MM.1S (cell line): ENCODE results near the gene R3HDML.

Experiments used
- DNase-seq: peaks from one replicate; pipeline ENCODE4 v3.0.0-alpha.2; 2015
- H2AFZ ChIP-seq: fragments of 300-600 bp; sonication (generic); 2 replicates; pipeline ENCODE4 v1.6.0; 2016; ENCODE audit warnings: antibody characterized with exemption, low read length
- H3F3A ChIP-seq: fragments of 300-600 bp; sonication (generic); 2 replicates; pipeline ENCODE4 v1.6.1; 2016; ENCODE audit warnings: mild to moderate bottlenecking, antibody characterized with exemption, low read length, moderate library complexity, mixed read lengths; ENCODE audit not compliant: insufficient read depth
- H3K27ac ChIP-seq: fragments of 300-600 bp; sonication (generic); 2 replicates; pipeline ENCODE4 v1.5.1; 2016; ENCODE audit warnings: mild to moderate bottlenecking, low read length
- H3K27me3 ChIP-seq: fragments of 300-600 bp; sonication (generic); replicated peaks from 2 replicates; pipeline ENCODE4 v1.6.0; 2016; ENCODE audit warnings: low read length; ENCODE audit not compliant: insufficient read depth
- H3K36me3 ChIP-seq: fragments of 300-600 bp; sonication (generic); replicated peaks from 2 replicates; pipeline ENCODE4 v1.6.1; 2016; ENCODE audit warnings: mild to moderate bottlenecking, low read length, mixed read lengths; ENCODE audit not compliant: insufficient read depth
- H3K4me1 ChIP-seq: fragments of 300-600 bp; sonication (generic); 2 replicates; pipeline ENCODE4 v1.6.1; 2016; ENCODE audit warnings: low read length, mixed read lengths
- H3K4me2 ChIP-seq: fragments of 300-600 bp; sonication (generic); 2 replicates; pipeline ENCODE4 v1.6.0; 2016; ENCODE audit warnings: low read depth, low read length
- H3K4me3 ChIP-seq: fragments of 300-600 bp; sonication (generic); 2 replicates; pipeline ENCODE4 v1.5.1; 2016; ENCODE audit warnings: low read length, mixed read lengths
- H3K79me2 ChIP-seq: fragments of 300-600 bp; sonication (generic); 2 replicates; pipeline ENCODE4 v1.6.1; 2016; ENCODE audit warnings: mixed run types, low read length, mixed read lengths
- H3K9ac ChIP-seq: fragments of 300-600 bp; sonication (generic); 2 replicates; pipeline ENCODE4 v1.6.1; 2016; ENCODE audit warnings: low read length, mixed read lengths
- H3K9me2 ChIP-seq: fragments of 300-600 bp; sonication (generic); replicated peaks from 2 replicates; pipeline ENCODE4 v1.6.1; 2016; ENCODE audit warnings: mild to moderate bottlenecking, low read length, mixed read lengths; ENCODE audit not compliant: insufficient read depth
- H3K9me3 ChIP-seq: fragments of 300-600 bp; sonication (generic); replicated peaks from 2 replicates; pipeline ENCODE4 v1.6.1; 2016; ENCODE audit warnings: mild to moderate bottlenecking, low read length, mixed read lengths; ENCODE audit not compliant: insufficient read depth
- H4K20me1 ChIP-seq: fragments of 300-600 bp; sonication (generic); 2 replicates; pipeline ENCODE4 v1.6.1; 2016; ENCODE audit warnings: mild to moderate bottlenecking, low read length, moderate library complexity, mixed read lengths; ENCODE audit not compliant: insufficient read depth
- CTCF ChIP-seq: fragments of 300-600 bp; sonication (generic); IDR thresholded peaks from 2 replicates; pipeline ENCODE4 v1.5.1; 2016; ENCODE audit warnings: antibody characterized with exemption, low read length, mixed read lengths
- EZH2 ChIP-seq: fragments of 300-600 bp; sonication (generic); optimal IDR thresholded peaks from 2 replicates; pipeline ENCODE3; 2017; ENCODE audit warnings: low read depth, mild to moderate bottlenecking, antibody characterized with exemption, low read length, mixed read lengths
- EZH2phosphoT487 ChIP-seq: fragments of 300-600 bp; sonication (generic); IDR thresholded peaks from 2 replicates; pipeline ENCODE4 v1.6.1; 2018; ENCODE audit warnings: antibody characterized with exemption, low read length

Gene R3HDML

DNA sequence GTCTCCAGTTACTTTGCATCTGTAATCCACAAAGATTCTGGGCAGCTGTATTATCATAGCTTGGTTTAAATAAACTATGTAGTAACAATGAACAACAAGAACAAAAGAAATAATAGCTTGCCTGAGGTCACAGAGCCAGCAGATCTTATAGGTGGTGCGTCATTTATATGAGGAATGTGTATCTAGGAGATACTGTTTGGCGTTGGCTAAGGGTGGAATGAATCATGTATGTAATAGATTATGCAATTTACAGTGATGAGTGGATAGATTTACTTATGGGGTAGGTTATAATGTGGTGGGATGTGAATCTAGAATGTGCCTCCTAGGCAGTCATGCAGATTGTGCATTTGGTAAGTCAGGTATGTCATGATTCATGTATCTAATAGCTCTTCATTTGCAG, 61.5 kb downstream of the R3HDML start:
- no peak overlapping the region for H3K4me2 ChIP-seq
- H2AFZ ChIP-seq = no peak overlapping the region
- TF ChIP-seq EZH2phosphoT487 (no peak), CTCF (no peak), EZH2 (no peak)
- no peak for DNase-seq
- no peak overlapping the region for H3K27ac ChIP-seq
- H4K20me1 ChIP-seq = no peaks in the 10 kb centered on the region
- no peaks in the 10 kb centered on the region for H3K79me2 ChIP-seq
- H3K9ac ChIP-seq = no peak overlapping the region
- no peaks in the 10 kb centered on the region for H3K9me2 ChIP-seq
- no peaks in the 10 kb centered on the region for H3F3A ChIP-seq
- H3K4me3 ChIP-seq = no peak overlapping the region
- H3K4me1 ChIP-seq = no peaks in the 10 kb centered on the region
- no peaks in the 10 kb centered on the region for H3K36me3 ChIP-seq
- H3K9me3 ChIP-seq = no peaks in the 10 kb centered on the region
- H3K27me3 ChIP-seq = peaks cover 6% of the 10 kb centered on the region; the same call in 1 of the 2 replicates

GRCh38 chr20:44399446-44399845, 62.6 kb downstream of the R3HDML start:
- DNase-seq = no peak
- H3K9me3 ChIP-seq = no peaks in the 10 kb centered on the region
- TF ChIP-seq EZH2 (no peak), EZH2phosphoT487 (no peak), CTCF (no peak)
- no peak overlapping the region for H2AFZ ChIP-seq
- H3K9ac ChIP-seq = no peak overlapping the region
- H3K4me2 ChIP-seq = no peak overlapping the region
- H3K27me3 ChIP-seq = peaks cover 6% of the 10 kb centered on the region; the same call in 1 of the 2 replicates
- H3K36me3 ChIP-seq = no peaks in the 10 kb centered on the region
- no peaks in the 10 kb centered on the region for H3K79me2 ChIP-seq
- no peaks in the 10 kb centered on the region for H3K4me1 ChIP-seq
- no peaks in the 10 kb centered on the region for H4K20me1 ChIP-seq
- H3K4me3 ChIP-seq = no peak overlapping the region
- H3F3A ChIP-seq = no peaks in the 10 kb centered on the region
- no peaks in the 10 kb centered on the region for H3K9me2 ChIP-seq
- H3K27ac ChIP-seq = no peak overlapping the region

DNA sequence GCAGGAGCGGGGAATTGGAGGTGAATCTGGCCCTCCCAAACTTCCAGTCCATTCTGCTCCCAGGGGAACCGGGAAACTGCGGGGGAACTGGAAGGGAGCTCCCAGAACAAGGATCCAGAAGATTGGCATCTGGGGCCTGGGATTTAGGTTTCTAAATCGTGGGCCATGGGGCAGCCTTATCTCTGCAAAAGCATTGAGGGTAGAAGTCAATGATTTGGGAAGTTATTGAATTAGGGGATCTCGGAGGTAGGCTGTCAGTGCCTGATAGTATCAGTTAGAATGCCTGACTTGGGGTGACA, 63.8 kb downstream of the R3HDML start:
- Histone ChIP-seq H2AFZ (no peak overlapping the region), H3K9me2 (no peaks in the 10 kb centered on the region), H3K27ac (no peak overlapping the region), H4K20me1 (no peaks in the 10 kb centered on the region), H3K36me3 (no peaks in the 10 kb centered on the region), H3K79me2 (no peaks in the 10 kb centered on the region), H3K4me3 (no peak overlapping the region), H3K4me1 (no peaks in the 10 kb centered on the region), H3K9me3 (no peaks in the 10 kb centered on the region), H3K27me3 (no peaks in the 10 kb centered on the region), H3K9ac (no peak overlapping the region), H3F3A (no peaks in the 10 kb centered on the region), H3K4me2 (no peak overlapping the region)
- no peak for TF ChIP-seq EZH2
- TF ChIP-seq EZH2phosphoT487 = no peak
- no peak for TF ChIP-seq CTCF
- DNase-seq = no peak
